Astrocyte of the cerebellum (primary cell): ENCODE measurements around the gene ATP5PD.
A peak's percentile ranks its signal among the peaks of the same experiment; 100 is the strongest.
"Not testable (repeated sequence)": the region's sequence is repeated elsewhere in the genome, so short reads cannot be mapped to it uniquely, and the experiment has no call there.

Experiments
- DNase-seq: peaks from one replicate; pipeline ENCODE4 v3.0.0-alpha.2; 2011; ENCODE audit warnings: low read depth
- H3K4me3 ChIP-seq: 2 replicates; pipeline ENCODE4 v1.5.1; 2011; ENCODE audit warnings: mild to moderate bottlenecking, low read depth, low read length, moderate library complexity
- CTCF ChIP-seq: IDR thresholded peaks from 2 replicates; pipeline ENCODE4 v1.5.1; 2012; ENCODE audit warnings: low read length, low read depth, moderate library complexity, mild to moderate bottlenecking; ENCODE audit errors: missing control alignments
- in situ Hi-C: cut with HindIII; loops from 2 replicates; pipeline ENCODE4 v1.10.0; 2017; ENCODE audit warnings: low sequenced_read_pairs

Gene ATP5PD

DNA sequence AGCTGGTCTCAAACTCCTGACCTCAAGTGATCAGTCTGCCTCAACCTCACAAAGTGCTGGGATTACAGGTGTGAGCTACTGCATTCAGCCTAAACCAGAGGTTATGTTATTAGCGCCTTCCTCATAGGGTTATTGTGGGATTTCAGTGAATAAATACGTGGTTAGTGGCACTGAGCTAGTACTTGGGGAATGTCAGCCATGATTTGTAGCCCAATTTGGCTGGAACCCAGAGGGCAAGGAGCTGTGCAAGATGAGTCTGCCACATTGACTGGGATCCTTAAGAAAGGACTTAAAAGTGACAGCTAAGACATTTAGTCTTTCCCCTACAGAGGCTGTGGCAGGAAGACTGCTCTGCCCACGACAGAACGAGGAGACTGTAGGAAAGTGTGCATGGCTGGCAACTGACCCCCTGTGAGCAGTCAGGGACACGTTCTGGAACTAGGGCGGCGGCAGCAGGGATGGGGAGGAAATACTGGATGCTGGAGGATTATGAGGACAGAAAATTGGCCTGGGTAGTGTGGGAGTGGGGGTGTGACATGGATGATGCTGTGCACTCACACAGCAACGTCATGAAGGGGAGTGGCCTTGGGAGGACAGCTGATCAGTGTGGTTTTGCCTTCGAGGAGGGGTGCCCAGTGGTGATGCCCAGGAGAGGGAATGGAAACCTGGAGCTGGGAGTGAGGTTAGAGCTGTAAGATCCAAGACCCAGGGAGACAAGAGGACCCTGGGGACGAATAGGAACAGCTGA, 14.6 kb downstream of the ATP5PD start:
- DNase-seq = no peak
- TF ChIP-seq CTCF = no peak
- in situ Hi-C loops = no loop called here
- H3K4me3 ChIP-seq = peak overlapping the region; percentile 56

GRCh38 chr17:75030161-75030560, 16.6 kb downstream of the ATP5PD start:
- no peak for TF ChIP-seq CTCF
- in situ Hi-C loops = no loop called here
- no peak for DNase-seq
- no peak overlapping the region for H3K4me3 ChIP-seq

DNA sequence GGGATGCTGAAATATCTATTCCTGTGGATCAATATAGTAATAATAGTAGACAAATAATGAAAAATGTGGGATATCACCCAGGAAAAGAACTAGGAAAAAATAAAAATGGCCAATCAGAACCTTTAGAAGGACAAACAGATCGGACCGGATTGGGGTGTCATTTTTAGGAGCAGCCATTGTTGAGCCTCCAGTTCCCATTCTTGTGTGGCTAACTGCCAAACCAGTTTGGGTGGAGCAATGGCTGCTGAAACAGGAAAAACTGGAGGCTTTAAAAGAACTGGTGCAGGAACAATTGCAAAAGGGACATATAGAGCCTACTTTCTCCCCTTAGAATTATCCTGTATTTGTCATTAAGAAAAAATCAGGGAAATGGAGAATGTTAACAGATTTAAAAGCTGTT, 20.1 kb downstream of the ATP5PD start:
- in situ Hi-C loops, DNase-seq, H3K4me3 ChIP-seq: not testable (repeated sequence)

DNA sequence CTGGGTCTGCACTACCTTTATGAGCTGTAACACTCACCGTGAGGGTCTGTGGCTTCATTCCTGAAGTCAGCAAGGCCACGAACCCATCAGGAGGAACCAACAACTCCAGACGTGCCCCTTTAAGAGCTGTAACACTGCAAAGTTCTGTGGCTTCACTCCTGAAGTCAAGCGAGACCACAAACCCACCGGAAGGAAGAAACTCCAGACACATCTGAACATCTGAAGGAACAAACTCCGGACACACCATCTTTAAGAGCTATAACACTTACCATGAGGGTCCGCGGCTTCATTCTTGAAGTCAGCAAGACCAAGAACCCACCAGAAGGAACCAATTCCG, 21.4 kb downstream of the ATP5PD start:
- H3K4me3 ChIP-seq, in situ Hi-C loops, DNase-seq: not testable (repeated sequence)

DNA sequence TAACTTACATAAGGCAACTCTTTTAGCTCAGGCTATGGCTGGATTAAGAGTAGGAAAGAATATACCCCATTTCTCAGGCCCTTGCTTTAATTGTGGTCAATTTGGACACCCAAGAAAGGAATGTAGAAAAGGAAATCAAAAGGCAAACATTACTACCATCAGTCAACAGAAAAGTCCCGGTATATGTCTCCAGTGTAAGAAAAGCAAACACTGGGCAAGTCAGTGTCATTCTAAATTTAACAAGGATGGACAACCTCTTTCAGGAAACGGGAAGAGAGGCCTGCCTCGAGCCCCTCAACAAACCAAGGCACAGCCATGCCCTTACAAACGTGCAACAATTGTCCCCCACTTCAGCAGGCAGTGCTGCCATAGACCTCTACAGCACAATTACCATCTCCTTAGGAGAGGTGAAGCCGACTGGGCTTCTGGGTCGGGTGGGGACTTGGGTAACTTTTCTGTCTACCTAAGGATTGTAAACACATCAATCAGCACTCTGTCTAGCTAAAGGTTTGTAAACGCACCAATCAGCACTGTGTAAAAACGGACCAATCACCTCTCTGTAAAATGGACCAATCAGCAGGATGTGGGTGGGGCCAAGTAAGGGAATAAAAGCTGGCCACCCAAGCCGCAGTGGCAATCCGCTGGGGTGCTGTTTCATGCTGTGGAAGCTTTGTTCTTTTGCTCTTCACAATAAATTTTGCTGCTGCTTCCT, 21.9 kb downstream of the ATP5PD start:
- in situ Hi-C loops = no loop called here
- DNase-seq = no peak
- H3K4me3 ChIP-seq = no peak overlapping the region
- TF ChIP-seq CTCF = no peak

GRCh38 chr17:75020331-75021110, 26.2 kb downstream of the ATP5PD start:
- no peak overlapping the region for H3K4me3 ChIP-seq
- no peak for DNase-seq
- no peak for TF ChIP-seq CTCF
- in situ Hi-C loops = no loop called here

DNA sequence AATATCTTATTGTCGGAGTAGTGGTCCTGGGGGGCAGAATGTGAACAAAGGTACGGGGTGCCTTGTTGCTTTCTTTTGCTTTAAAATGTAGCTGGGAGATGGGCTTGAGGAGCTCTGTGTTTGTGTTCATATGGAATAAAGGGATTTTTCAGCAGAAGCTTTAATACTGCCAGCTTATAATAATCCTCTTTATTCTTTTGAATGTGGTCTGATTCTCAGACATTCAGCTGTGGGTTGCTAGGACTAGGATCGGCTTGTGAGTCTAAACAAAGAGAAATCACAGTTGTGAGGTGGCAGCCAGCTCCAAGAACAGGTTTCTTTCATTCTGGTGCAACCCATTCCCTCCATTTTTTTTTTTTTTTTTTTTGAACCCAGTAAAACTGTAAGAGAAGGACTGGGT, 27.1 kb downstream of the ATP5PD start:
- TF ChIP-seq CTCF = no peak
- in situ Hi-C loops = no loop called here
- DNase-seq = no peak
- H3K4me3 ChIP-seq = no peak overlapping the region
